ENCODE results near the gene S100A4. TPM values are rescaled to one million over a fixed set of nuclear protein-coding genes. Genes with fewer than 3 reads are reported as not detected.
"Not testable (repeated sequence)": the region's sequence is repeated elsewhere in the genome, so short reads cannot be mapped to it uniquely, and the experiment has no call there.

Gene S100A4
- total RNA-seq, 1 donor from 2014 or later: 7.8 TPM

DNA sequence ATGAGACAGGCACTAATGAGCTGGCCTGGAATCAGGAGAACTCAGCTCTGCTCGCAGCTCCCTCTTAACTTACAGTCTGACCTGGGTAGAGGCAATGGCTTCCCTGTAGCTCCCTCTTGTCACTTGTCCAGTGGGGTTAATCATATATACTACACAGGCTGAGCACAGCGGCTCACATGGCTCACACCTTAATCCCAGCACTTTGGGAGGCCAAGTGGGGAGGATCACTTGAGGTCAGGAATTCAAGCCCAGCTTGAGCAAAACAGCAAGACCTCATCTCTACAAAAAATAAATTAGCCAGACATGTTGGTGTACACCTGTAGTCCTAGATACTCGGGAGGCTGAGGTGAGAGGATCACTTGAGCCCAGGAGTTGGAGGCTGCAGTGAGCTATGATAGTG lies 14.0 kb downstream of the S100A4 start:
- no peak overlapping the region for H3K27ac Mint-ChIP-seq
- no peaks in the 10 kb centered on the region for H3K9me3 Mint-ChIP-seq
- H3K4me3 Mint-ChIP-seq: no peak overlapping the region
- TF ChIP-seq, protein P1, sequence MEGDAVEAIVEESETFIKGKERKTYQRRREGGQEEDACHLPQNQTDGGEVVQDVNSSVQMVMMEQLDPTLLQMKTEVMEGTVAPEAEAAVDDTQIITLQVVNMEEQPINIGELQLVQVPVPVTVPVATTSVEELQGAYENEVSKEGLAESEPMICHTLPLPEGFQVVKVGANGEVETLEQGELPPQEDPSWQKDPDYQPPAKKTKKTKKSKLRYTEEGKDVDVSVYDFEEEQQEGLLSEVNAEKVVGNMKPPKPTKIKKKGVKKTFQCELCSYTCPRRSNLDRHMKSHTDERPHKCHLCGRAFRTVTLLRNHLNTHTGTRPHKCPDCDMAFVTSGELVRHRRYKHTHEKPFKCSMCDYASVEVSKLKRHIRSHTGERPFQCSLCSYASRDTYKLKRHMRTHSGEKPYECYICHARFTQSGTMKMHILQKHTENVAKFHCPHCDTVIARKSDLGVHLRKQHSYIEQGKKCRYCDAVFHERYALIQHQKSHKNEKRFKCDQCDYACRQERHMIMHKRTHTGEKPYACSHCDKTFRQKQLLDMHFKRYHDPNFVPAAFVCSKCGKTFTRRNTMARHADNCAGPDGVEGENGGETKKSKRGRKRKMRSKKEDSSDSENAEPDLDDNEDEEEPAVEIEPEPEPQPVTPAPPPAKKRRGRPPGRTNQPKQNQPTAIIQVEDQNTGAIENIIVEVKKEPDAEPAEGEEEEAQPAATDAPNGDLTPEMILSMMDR (IDR thresholded peaks at IDR 0.05; ENCODE audit: unreplicated experiment): no peak
- H3K36me3 Mint-ChIP-seq: no peaks in the 10 kb centered on the region
- H3K4me1 Mint-ChIP-seq: peaks cover 36% of the 10 kb centered on the region
- no peak for DNase-seq (ENCODE audit: low spot score in 2 of 2, unreplicated experiment in 2 of 2)
- no peaks in the 10 kb centered on the region for H3K27me3 Mint-ChIP-seq (ENCODE audit: low read depth)

DNA sequence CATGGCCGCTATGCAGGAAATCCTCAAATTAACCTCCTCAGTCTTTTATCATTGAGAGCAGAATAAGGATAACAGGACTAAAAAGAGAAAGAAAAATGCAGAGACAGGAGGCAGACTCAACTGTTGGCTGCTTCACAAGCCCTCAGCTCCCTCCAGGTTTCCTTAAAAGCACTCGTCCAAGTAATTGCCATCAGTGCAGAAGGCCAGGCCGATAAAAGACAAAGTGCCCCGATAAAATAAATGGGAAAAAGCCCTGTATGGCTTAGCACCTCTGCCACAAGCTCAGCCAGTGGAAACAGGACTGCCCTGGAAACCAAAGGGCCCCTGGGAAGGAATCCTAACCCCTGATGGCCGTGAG lies 17.9 kb downstream of the S100A4 start:
- no peak for DNase-seq (ENCODE audit: low spot score in 2 of 2, unreplicated experiment in 2 of 2)
- Mint-ChIP-seq H3K9me3 (no peaks in the 10 kb centered on the region), H3K27me3 (ENCODE audit: low read depth) (no peaks in the 10 kb centered on the region), H3K36me3 (no peaks in the 10 kb centered on the region), H3K27ac (peak overlapping the region; percentile 40), H3K4me3 (no peak overlapping the region), H3K4me1 (peaks cover 39% of the 10 kb centered on the region)
- TF ChIP-seq, protein P1 (IDR thresholded peaks at IDR 0.05; ENCODE audit: unreplicated experiment): no peak

DNA sequence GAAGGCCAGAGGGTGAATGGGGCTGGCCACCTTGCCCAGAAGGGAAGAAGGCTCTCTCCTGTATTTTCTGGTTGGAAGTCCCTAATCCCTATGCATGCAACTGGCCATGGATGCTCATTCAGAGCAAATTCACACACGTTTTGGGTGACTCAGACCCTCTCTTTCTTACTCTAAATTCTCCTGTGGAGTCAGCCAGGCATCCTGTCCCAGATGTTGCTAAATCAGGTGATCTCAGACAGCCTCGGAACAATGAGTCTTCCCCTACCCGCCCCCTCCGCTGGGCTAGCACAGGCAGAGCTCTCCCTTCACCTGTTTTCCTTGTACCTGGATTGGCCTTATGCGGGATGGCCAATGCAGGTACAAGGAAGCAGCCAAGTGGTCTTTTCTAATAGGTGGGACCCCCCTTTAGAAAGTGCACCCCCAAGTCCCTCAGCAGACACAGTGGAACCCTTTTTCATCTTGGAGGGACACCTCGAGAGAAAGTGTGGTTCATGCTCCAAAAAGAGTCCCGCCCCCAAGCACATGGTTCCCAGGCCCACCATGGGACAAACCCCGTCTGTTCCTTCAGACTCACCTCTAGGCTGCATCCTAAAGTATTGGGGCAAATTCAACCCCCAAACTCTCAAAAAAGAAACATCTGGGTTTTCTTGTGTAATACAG lies 18.5 kb downstream of the S100A4 start:
- Mint-ChIP-seq H3K4me1 (peaks cover 34% of the 10 kb centered on the region), H3K4me3 (no peak overlapping the region), H3K27me3 (ENCODE audit: low read depth) (no peaks in the 10 kb centered on the region), H3K9me3 (no peaks in the 10 kb centered on the region), H3K36me3 (no peaks in the 10 kb centered on the region), H3K27ac (peak overlapping the region; percentile 90)
- TF ChIP-seq, protein P1 (IDR thresholded peaks at IDR 0.05; ENCODE audit: unreplicated experiment): no peak
- DNase-seq (ENCODE audit: low spot score in 2 of 2, unreplicated experiment in 2 of 2): no peak

DNA sequence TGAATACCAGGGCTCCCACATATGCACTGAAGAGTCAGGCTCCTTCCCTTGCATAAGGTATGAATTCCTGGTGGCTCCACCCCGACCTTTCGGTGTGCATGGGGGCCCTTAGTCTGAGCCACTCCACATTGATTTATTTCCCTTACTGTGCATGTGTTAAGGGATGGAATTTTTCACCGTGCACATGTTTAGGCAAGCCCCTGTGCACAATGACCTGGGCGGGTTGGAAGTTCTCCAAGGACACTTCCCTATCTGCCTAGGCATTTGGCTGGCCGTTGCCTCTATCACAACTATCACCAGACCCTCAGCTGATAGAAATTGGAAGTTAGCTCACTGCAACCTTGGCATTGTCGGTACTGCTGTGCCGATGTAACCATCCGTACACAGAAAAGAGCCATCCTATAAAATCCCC lies 19.5 kb downstream of the S100A4 start:
- Mint-ChIP-seq H3K27ac (peak overlapping the region; percentile 90), H3K4me3 (no peak overlapping the region), H3K27me3 (ENCODE audit: low read depth) (no peaks in the 10 kb centered on the region), H3K9me3 (no peaks in the 10 kb centered on the region), H3K36me3 (no peaks in the 10 kb centered on the region), H3K4me1 (peaks cover 35% of the 10 kb centered on the region)
- TF ChIP-seq, protein P1 (IDR thresholded peaks at IDR 0.05; ENCODE audit: unreplicated experiment): no peak
- no peak for DNase-seq (ENCODE audit: low spot score in 2 of 2, unreplicated experiment in 2 of 2)

DNA sequence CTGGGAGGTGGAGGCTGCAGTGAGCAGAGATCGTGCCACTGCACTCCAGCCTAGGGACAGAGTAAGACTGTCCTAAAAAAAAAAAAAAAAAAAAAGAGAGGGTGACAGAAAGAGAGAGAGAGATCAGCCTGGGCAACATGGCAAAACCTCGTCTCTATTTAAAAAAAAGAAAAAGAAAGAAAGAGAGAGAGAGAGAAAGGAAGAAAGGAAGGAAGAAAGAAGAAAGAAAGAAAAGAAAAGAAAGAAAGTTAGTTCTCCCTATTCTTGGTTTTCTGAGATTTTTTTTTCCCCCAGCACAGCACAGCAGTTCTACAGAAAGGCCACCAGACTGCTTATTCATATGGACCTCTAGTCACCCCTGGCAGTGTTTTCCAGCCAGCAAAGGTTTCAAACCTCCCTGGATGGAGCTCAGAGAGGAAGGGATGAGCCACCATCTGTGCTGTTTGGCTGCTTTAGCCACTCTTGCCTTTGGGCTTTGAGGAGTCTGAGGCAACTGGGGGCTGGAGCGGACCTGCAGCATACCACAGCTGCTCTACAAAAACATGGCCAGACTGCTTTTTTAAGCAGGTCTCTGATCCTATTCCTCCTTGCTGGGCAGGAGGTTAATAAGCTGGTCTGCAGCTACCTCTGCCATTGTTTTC lies 20.4 kb downstream of the S100A4 start:
- Mint-ChIP-seq H3K27me3 (ENCODE audit: low read depth) (no peaks in the 10 kb centered on the region), H3K36me3 (no peaks in the 10 kb centered on the region), H3K4me3 (no peak overlapping the region), H3K9me3 (no peaks in the 10 kb centered on the region), H3K27ac (peak overlapping the region; percentile 90), H3K4me1 (peaks cover 45% of the 10 kb centered on the region)
- TF ChIP-seq, protein P1 (IDR thresholded peaks at IDR 0.05; ENCODE audit: unreplicated experiment): no peak
- no peak for DNase-seq (ENCODE audit: low spot score in 2 of 2, unreplicated experiment in 2 of 2)

DNA sequence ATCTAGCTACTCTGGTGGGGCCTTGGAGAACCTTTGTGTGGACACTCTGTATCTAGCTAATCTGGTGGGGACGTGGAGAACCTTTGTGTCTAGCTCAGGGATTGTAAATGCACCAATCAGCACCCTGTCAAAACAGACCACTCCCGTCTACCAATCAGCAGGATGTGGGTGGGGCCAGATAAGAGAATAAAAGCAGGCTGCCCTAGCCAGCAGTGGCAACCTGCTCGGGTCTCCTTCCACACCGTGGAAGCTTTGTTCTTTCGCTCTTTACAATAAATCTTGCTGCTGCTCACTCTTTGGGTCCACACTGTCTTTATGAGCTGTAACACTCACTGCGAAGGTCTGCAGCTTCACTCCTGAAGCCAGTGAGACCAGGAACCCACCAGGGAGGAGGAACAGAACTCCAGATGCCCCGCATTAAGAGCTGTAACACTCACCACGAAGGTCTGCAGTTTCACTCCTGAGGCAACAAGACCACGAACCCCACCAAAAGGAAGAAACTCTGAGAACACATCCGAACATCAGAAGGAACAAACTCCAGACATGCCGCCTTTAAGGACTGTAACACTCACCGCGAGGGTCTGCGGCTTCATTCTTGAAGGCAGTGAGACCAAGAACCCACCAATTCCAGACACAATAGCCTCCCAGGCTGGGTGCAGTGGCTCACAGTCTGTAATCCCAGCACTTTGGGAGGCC lies 23.1 kb downstream of the S100A4 start:
- H3K9me3 Mint-ChIP-seq; H3K4me3 Mint-ChIP-seq; H3K27me3 Mint-ChIP-seq (ENCODE audit: low read depth); H3K36me3 Mint-ChIP-seq; DNase-seq (ENCODE audit: low spot score in 2 of 2, unreplicated experiment in 2 of 2): not testable (repeated sequence)
- peak overlapping the region; percentile 77 for H3K27ac Mint-ChIP-seq
- H3K4me1 Mint-ChIP-seq: peaks cover 55% of the 10 kb centered on the region

DNA sequence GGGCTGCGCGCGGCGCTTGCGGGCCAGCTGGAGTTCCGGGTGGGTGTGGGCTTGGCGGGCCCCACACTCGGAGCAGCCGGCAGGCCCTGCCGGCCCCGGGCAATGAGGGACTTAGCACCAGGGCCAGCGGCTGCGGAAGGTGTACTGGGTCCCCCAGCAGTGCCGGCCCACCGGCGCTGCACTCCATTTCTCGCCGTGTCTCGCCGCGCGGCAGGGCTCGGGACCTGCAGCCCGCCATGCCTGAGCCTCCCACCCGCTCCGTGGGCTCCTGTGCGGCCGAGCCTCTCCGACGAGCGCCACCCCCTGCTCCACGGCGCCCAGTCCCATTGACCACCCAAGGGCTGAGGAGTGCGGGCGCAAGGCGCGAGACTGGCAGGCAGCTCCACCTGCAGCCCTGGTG lies 23.8 kb downstream of the S100A4 start:
- H3K27ac Mint-ChIP-seq; H3K36me3 Mint-ChIP-seq; DNase-seq (ENCODE audit: low spot score in 2 of 2, unreplicated experiment in 2 of 2); H3K27me3 Mint-ChIP-seq (ENCODE audit: low read depth); H3K4me3 Mint-ChIP-seq; H3K9me3 Mint-ChIP-seq: not testable (repeated sequence)
- peaks cover 53% of the 10 kb centered on the region for H3K4me1 Mint-ChIP-seq
